ENCODE measurements around the gene IL31.

DNA sequence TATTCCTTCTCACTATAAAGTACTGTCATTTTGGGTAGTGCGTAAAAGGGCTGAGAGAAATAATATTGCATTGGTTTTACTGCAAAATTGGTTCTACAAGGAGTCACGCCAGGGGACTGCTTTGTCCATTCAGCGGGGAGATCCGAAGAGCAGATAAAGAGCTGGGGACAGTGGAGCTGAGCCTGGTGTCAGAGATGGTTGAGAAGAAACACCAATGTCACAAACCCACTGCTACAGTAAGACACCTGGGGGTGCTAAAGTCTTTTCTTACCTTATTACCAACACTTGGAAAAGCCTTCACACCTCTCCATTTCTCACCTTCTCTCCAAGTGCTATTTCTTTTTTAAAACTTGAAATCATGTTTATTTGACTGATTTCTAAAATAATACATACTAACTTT, 14.1 kb downstream of the IL31 start:
- TF ChIP-seq, protein P1, sequence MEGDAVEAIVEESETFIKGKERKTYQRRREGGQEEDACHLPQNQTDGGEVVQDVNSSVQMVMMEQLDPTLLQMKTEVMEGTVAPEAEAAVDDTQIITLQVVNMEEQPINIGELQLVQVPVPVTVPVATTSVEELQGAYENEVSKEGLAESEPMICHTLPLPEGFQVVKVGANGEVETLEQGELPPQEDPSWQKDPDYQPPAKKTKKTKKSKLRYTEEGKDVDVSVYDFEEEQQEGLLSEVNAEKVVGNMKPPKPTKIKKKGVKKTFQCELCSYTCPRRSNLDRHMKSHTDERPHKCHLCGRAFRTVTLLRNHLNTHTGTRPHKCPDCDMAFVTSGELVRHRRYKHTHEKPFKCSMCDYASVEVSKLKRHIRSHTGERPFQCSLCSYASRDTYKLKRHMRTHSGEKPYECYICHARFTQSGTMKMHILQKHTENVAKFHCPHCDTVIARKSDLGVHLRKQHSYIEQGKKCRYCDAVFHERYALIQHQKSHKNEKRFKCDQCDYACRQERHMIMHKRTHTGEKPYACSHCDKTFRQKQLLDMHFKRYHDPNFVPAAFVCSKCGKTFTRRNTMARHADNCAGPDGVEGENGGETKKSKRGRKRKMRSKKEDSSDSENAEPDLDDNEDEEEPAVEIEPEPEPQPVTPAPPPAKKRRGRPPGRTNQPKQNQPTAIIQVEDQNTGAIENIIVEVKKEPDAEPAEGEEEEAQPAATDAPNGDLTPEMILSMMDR (IDR thresholded peaks at IDR 0.05): no peak
- TF ChIP-seq POLR2A (IDR thresholded peaks at IDR 0.05): no peak

Measured in stomach (tissue), 4 donors.